OCI-LY7 (cell line): ENCODE results near the gene KCNQ5. TPM values are rescaled to one million over a fixed set of nuclear protein-coding genes. Genes with fewer than 3 reads are reported as not detected.

ENCODE experiments used
- BruUV-seq: library from RNA; stranded (reverse); fragments of 400-500 nt; replicated peaks from 2 replicates; lab custom pipeline; 2021; lab: Mats Ljungman, UMichigan
- CTCF ChIA-PET: fragments of 300-600 bp; sonication (Branson Sonifier 250); formaldehyde crosslinking; loops from one replicate; lab custom pipeline; 2022; ENCODE audit warnings: antibody characterized with exemption; ENCODE audit not compliant: unreplicated experiment; lab: Charles Lee
- POLR2A ChIA-PET: fragments of 300-600 bp; sonication (Branson Sonifier 250); formaldehyde crosslinking; loops from one replicate; lab custom pipeline; 2022; ENCODE audit warnings: antibody characterized with exemption; lab: Charles Lee
- DNase-seq: peaks from one replicate; pipeline ENCODE4 v3.0.0-alpha.2; 2015; ENCODE audit warnings: low spot score
- H2AFZ ChIP-seq: fragments of 200-600 bp; sonication (generic), shearing (Covaris generic); 2 replicates; pipeline ENCODE4 v1.6.1; 2014; ENCODE audit warnings: mild to moderate bottlenecking, antibody characterized with exemption, low read length, moderate library complexity
- H3K27ac ChIP-seq: fragments of 200-600 bp; sonication (generic); 2 replicates; pipeline ENCODE4 v1.5.1; 2014; ENCODE audit warnings: mixed run types, low read depth, mild to moderate bottlenecking, moderate library complexity, low read length, inconsistent platforms; ENCODE audit not compliant: poor library complexity, severe bottlenecking
- H3K36me3 ChIP-seq: fragments of 200-600 bp; sonication (generic); 2 replicates; pipeline ENCODE4 v1.6.1; 2014; ENCODE audit warnings: mild to moderate bottlenecking, antibody characterized with exemption, low read length, moderate library complexity, mixed read lengths; ENCODE audit not compliant: insufficient read depth
- H3K4me1 ChIP-seq: fragments of 200-600 bp; sonication (generic); 2 replicates; pipeline ENCODE4 v1.5.1; 2014; ENCODE audit warnings: mild to moderate bottlenecking, low read length; ENCODE audit not compliant: insufficient read depth, poor library complexity, severe bottlenecking
- H3K4me2 ChIP-seq: fragments of 200-600 bp; sonication (generic); 2 replicates; pipeline ENCODE4 v1.6.1; 2014; ENCODE audit warnings: mild to moderate bottlenecking, low read length
- H3K4me3 ChIP-seq: fragments of 200-600 bp; sonication (generic); 2 replicates; pipeline ENCODE4 v1.5.1; 2014; ENCODE audit warnings: mild to moderate bottlenecking, low read depth, low read length; ENCODE audit not compliant: poor library complexity, severe bottlenecking
- H3K79me2 ChIP-seq: fragments of 200-600 bp; sonication (generic); 2 replicates; pipeline ENCODE4 v1.6.1; 2016; ENCODE audit warnings: low read depth, mild to moderate bottlenecking, low read length, moderate library complexity, mixed read lengths; ENCODE audit not compliant: insufficient read depth
- H3K9me2 ChIP-seq: fragments of 200-600 bp; sonication (generic); 2 replicates; pipeline ENCODE4 v1.6.1; 2016; ENCODE audit warnings: mild to moderate bottlenecking, low read length, mixed read lengths; ENCODE audit not compliant: insufficient read depth
- H3K9me3 ChIP-seq: fragments of 200-600 bp; sonication (generic); 2 replicates; pipeline ENCODE4 v1.6.1; 2014; ENCODE audit warnings: mild to moderate bottlenecking, mixed run types, low read length, mixed read lengths
- H4K20me1 ChIP-seq: fragments of 200-600 bp; sonication (generic); 2 replicates; pipeline ENCODE4 v1.6.1; 2014; ENCODE audit warnings: mild to moderate bottlenecking, antibody characterized with exemption, low read length, moderate library complexity, mixed read lengths; ENCODE audit not compliant: insufficient read depth
- EZH2phosphoT487 ChIP-seq: fragments of 200-600 bp; sonication (generic); IDR thresholded peaks from 2 replicates; pipeline ENCODE4 v1.6.1; 2018; ENCODE audit warnings: low read depth, borderline replicate concordance, mild to moderate bottlenecking, mixed run types, antibody characterized with exemption, low read length, moderate library complexity, mixed read lengths
- intact Hi-C: fragments of 100-400 bp; cut with micrococcal nuclease; formaldehyde crosslinking; loops from one replicate; pipeline ENCODE4 v1.10.0; 2022; ENCODE audit not compliant: unreplicated experiment
- total RNA-seq, 2 experiments: library from RNA; depleted of rRNA in 1 of 2; stranded (reverse); fragments of >200 nt in 1 of 2; shearing (Covaris generic) in 1 of 2; gene quantifications; 2 replicates each; pipeline ENCODE4 v1.2.3, GENCODE V29; 2014 to 2022
- TF ChIP-seq, protein P1 (sequence below): fragments of 200-600 bp; sonication (generic); conservative IDR thresholded peaks from 2 replicates; pipeline ENCODE4 v1.5.1; 2014; ENCODE audit warnings: mild to moderate bottlenecking, antibody characterized with exemption, low read length, moderate library complexity, mixed read lengths

The KCNQ5 gene
- total RNA-seq, 2 experiments from 2014 or later, result 26.1 to 29.7 TPM

DNA sequence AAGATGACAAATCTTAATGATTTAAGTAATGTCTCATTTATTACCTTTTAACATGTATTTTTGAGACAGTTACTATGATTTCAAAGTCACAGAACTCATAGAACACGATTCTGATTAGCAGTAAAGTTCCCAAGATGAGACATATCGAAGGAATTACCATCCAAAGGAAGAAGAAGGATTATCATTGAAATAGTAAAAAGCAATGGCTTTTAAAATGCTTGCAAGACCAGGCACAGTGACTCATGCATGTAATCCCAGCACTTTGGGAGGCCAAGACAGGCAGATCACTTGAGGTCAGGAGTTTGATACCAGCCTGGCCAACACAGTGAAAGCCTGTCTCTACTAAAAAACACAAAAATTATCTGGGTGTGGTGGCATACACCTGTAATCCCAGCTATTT is 384.3 kb downstream of the KCNQ5 start:
- POLR2A ChIA-PET, result no interaction called here
- Histone ChIP-seq H3K36me3 (peaks cover 41% of the 10 kb centered on the region), H3K9me3 (peaks cover 7% of the 10 kb centered on the region), H2AFZ (no peak overlapping the region), H3K4me1 (no peaks in the 10 kb centered on the region), H3K4me3 (no peak overlapping the region), H3K27ac (no peak overlapping the region), H4K20me1 (no peaks in the 10 kb centered on the region), H3K9me2 (no peaks in the 10 kb centered on the region), H3K4me2 (no peak overlapping the region), H3K79me2 (no peaks in the 10 kb centered on the region)
- TF ChIP-seq, protein P1, sequence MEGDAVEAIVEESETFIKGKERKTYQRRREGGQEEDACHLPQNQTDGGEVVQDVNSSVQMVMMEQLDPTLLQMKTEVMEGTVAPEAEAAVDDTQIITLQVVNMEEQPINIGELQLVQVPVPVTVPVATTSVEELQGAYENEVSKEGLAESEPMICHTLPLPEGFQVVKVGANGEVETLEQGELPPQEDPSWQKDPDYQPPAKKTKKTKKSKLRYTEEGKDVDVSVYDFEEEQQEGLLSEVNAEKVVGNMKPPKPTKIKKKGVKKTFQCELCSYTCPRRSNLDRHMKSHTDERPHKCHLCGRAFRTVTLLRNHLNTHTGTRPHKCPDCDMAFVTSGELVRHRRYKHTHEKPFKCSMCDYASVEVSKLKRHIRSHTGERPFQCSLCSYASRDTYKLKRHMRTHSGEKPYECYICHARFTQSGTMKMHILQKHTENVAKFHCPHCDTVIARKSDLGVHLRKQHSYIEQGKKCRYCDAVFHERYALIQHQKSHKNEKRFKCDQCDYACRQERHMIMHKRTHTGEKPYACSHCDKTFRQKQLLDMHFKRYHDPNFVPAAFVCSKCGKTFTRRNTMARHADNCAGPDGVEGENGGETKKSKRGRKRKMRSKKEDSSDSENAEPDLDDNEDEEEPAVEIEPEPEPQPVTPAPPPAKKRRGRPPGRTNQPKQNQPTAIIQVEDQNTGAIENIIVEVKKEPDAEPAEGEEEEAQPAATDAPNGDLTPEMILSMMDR, result no peak
- no peak for TF ChIP-seq EZH2phosphoT487
- intact Hi-C loops, result no loop called here
- CTCF ChIA-PET, result no interaction called here
- no TSS peak for BruUV-seq
- DNase-seq, result no peak

DNA sequence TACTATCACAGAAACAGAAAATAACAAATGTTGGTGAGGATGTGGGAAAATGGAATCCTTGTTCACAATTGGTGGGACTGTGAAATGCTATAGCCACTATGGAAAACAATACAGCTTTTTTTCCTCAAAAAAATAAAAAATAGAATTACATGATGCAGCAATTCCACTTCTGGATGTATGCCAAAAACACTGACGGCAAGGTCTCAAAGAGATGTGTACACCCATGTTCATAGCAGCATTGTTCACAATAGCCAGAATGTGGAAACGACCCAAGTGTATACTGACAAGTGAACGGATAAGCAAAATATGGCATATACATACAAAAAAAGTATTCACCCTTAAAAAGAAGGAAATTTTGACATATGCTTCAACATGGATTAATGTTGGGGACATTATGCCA is 390.1 kb downstream of the KCNQ5 start:
- BruUV-seq, result no TSS peak
- no peak for TF ChIP-seq EZH2phosphoT487
- TF ChIP-seq, protein P1, result no peak
- no peak overlapping the region for H3K4me2 ChIP-seq
- no peak overlapping the region for H3K4me3 ChIP-seq
- H3K36me3 ChIP-seq, result peaks cover 36% of the 10 kb centered on the region
- ChIA-PET CTCF (no interaction called here), POLR2A (interaction anchor here (0.6 kb wide), 1 partner anchor 11 kb away, joined by 3 read pairs; no protein-coding TSS in a partner anchor)
- H3K9me3 ChIP-seq, result peaks cover 7% of the 10 kb centered on the region
- H2AFZ ChIP-seq, result no peak overlapping the region
- H3K4me1 ChIP-seq, result no peaks in the 10 kb centered on the region
- DNase-seq, result no peak
- intact Hi-C loops, result no loop called here
- H3K27ac ChIP-seq, result no peak overlapping the region
- H3K9me2 ChIP-seq, result no peaks in the 10 kb centered on the region
- no peaks in the 10 kb centered on the region for H4K20me1 ChIP-seq
- H3K79me2 ChIP-seq, result no peaks in the 10 kb centered on the region

DNA sequence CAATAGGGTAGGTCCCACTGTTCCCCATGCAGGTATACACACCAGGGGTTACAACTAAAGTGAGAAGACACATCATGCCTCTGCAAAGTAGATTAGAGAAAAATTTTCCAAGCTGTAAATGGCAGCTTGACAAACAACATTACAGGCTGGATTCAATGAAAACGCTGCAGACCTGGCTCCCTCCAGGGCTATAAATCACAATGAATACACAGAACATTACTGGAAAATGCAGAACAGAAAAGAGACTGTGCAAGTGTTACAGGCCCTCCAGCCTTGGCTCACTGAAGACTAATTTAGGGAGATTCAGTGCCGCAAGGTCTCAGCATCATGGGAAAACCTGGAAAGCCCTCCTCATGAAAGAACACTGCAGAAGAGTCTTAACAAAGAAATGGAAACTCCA is 395.6 kb downstream of the KCNQ5 start:
- intact Hi-C loops, result no loop called here
- Histone ChIP-seq H4K20me1 (no peaks in the 10 kb centered on the region), H3K9me3 (no peaks in the 10 kb centered on the region), H3K4me2 (no peak overlapping the region), H3K27ac (no peak overlapping the region), H3K9me2 (no peaks in the 10 kb centered on the region), H3K4me1 (no peaks in the 10 kb centered on the region), H3K79me2 (no peaks in the 10 kb centered on the region), H3K4me3 (no peak overlapping the region), H3K36me3 (no peaks in the 10 kb centered on the region), H2AFZ (no peak overlapping the region)
- TF ChIP-seq, protein P1, result no peak
- TF ChIP-seq EZH2phosphoT487, result no peak
- CTCF ChIA-PET, result no interaction called here
- BruUV-seq, result no TSS peak
- DNase-seq, result no peak
- POLR2A ChIA-PET, result interaction anchor here (0.5 kb wide), 1 partner anchor 8 kb away, joined by 5 read pairs; no protein-coding TSS in a partner anchor
